Ramos (cell line): ENCODE data around the gene ATN1.
"Not testable (repeated sequence)": the region's sequence is repeated elsewhere in the genome, so short reads cannot be mapped to it uniquely, and the experiment has no call there.

Experiments used
- in situ Hi-C: fragments of 300-500 bp; cut with MboI; formaldehyde crosslinking; loops from one replicate; pipeline ENCODE4 v1.14.3; 2022; ENCODE audit warnings: low sequenced_read_pairs; ENCODE audit not compliant: unreplicated experiment

Gene ATN1

GRCh38 chr12:6904280-6905276 is 23.2 kb upstream of the ATN1 start, which contains the start of gene LRRC23:
TSS of gene LRRC23 (plus strand) at chr12:6904822. CDS start at chr12:6905634, 812 bp downstream.
- in situ Hi-C loops = no loop called here

GRCh38 chr12:6905414-6906040 is 22.2 kb upstream of the ATN1 start:
- in situ Hi-C loops = no loop called here

GRCh38 chr12:6908141-6908540 is 19.6 kb upstream of the ATN1 start:
- in situ Hi-C loops = not testable (repeated sequence)

GRCh38 chr12:6909421-6910145 is 18.2 kb upstream of the ATN1 start:
- in situ Hi-C loops = no loop called here

GRCh38 chr12:6912164-6912935 is 15.4 kb upstream of the ATN1 start:
- in situ Hi-C loops = no loop called here

GRCh38 chr12:6914246-6914946 is 13.4 kb upstream of the ATN1 start, which contains the start of gene ENO2:
TSS of gene ENO2 (plus strand) at chr12:6914580. CDS start at chr12:6915833, 1,253 bp downstream.
- in situ Hi-C loops = no loop called here

- in situ Hi-C loops = no loop called here
Measured at GRCh38 chr12:6914947-6915788, 12.6 kb upstream of the ATN1 start.

- in situ Hi-C loops = no loop called here
Measured at GRCh38 chr12:6915789-6916285, 11.9 kb upstream of the ATN1 start.

- in situ Hi-C loops = no loop called here
Measured at GRCh38 chr12:6916426-6917200, 11.1 kb upstream of the ATN1 start.

GRCh38 chr12:6917491-6918231 is 10.1 kb upstream of the ATN1 start:
- in situ Hi-C loops = no loop called here

GRCh38 chr12:6919588-6919987 is 8.2 kb upstream of the ATN1 start:
- in situ Hi-C loops = no loop called here

GRCh38 chr12:6921539-6921938 is 6.2 kb upstream of the ATN1 start:
- in situ Hi-C loops = no loop called here

GRCh38 chr12:6921996-6922946 is 5.5 kb upstream of the ATN1 start:
- in situ Hi-C loops = no loop called here

- in situ Hi-C loops = no loop called here
Measured at GRCh38 chr12:6923003-6923732, 4.6 kb upstream of the ATN1 start.

- in situ Hi-C loops = no loop called here
Measured at GRCh38 chr12:6923851-6924250, 3.9 kb upstream of the ATN1 start.
